Liver (tissue), 3 donors: ENCODE data around the gene DDX23.

Source experiments
- EGR1 ChIP-seq, 2 donors: IDR thresholded peaks; 2 replicates each; pipeline ENCODE4 v1.6.1; 2016 to 2018; ENCODE audit warnings: antibody characterized with exemption in 2 of 2, low read depth in 2 of 2
- GABPA ChIP-seq, 2 donors: IDR thresholded peaks in 1 of 2; conservative IDR thresholded peaks in 1 of 2; 2 replicates each; pipeline ENCODE4 v1.6.1; 2016; ENCODE audit warnings: antibody characterized with exemption in 2 of 2, mild to moderate bottlenecking in 1 of 2, moderate library complexity in 1 of 2
- JUND ChIP-seq, 2 donors: IDR thresholded peaks; 2 replicates each; pipeline ENCODE4 v1.6.1; 2016; ENCODE audit warnings: antibody characterized with exemption in 2 of 2
- RAD21 ChIP-seq, 2 donors: IDR thresholded peaks; 2 replicates each; pipeline ENCODE4 v1.6.1; 2016; ENCODE audit warnings: antibody characterized with exemption in 2 of 2, mild to moderate bottlenecking in 2 of 2
- SP1 ChIP-seq: IDR thresholded peaks from 2 replicates; pipeline ENCODE4 v1.6.1; 2018; ENCODE audit warnings: antibody characterized with exemption, mild to moderate bottlenecking
- YY1 ChIP-seq: IDR thresholded peaks from 2 replicates; pipeline ENCODE4 v1.6.1; 2016; ENCODE audit warnings: antibody characterized with exemption, mild to moderate bottlenecking
- TF ChIP-seq, protein P1 (sequence below): IDR thresholded peaks from 2 replicates; pipeline ENCODE4 v1.6.1; 2016; ENCODE audit warnings: antibody characterized with exemption
- TF ChIP-seq, protein P2 (sequence below): fragments of 150-350 bp; IDR thresholded peaks from 2 replicates; pipeline ENCODE4 v1.5.1; 2017; ENCODE audit warnings: improper control_type of control experiment, low read depth, low read length; ENCODE audit not compliant: missing input control
- TF ChIP-seq, protein P3 (sequence below): IDR thresholded peaks from 2 replicates; pipeline ENCODE4 v1.6.1; 2016; ENCODE audit warnings: antibody characterized with exemption
- donor health status: healthy.
- donor health status: healthy.

DNA sequence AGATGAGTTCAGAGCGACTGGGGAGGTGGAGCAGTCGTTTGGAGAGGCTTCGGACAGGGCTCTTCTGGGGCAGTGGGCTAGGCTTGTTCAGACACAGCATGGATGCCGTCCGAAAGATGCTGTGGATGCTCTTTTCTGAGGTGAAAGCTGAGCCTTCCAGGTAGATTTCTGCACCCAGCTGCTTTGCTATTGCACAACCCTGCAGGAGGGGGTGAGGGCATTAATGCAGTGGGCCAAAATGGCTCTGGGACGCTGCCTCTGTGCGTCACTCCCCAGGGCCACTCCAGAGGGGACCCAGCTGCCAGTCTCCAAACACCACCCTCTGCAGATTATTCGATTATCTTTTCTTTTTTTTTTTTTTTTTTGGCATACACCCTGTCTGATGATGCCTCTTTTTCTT lies 6.1 kb upstream of the DDX23 start:
- TF ChIP-seq, protein P1, sequence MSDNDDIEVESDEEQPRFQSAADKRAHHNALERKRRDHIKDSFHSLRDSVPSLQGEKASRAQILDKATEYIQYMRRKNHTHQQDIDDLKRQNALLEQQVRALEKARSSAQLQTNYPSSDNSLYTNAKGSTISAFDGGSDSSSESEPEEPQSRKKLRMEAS = no peak
- TF ChIP-seq, protein P2, sequence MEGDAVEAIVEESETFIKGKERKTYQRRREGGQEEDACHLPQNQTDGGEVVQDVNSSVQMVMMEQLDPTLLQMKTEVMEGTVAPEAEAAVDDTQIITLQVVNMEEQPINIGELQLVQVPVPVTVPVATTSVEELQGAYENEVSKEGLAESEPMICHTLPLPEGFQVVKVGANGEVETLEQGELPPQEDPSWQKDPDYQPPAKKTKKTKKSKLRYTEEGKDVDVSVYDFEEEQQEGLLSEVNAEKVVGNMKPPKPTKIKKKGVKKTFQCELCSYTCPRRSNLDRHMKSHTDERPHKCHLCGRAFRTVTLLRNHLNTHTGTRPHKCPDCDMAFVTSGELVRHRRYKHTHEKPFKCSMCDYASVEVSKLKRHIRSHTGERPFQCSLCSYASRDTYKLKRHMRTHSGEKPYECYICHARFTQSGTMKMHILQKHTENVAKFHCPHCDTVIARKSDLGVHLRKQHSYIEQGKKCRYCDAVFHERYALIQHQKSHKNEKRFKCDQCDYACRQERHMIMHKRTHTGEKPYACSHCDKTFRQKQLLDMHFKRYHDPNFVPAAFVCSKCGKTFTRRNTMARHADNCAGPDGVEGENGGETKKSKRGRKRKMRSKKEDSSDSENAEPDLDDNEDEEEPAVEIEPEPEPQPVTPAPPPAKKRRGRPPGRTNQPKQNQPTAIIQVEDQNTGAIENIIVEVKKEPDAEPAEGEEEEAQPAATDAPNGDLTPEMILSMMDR = no peak
- TF ChIP-seq YY1 (no peak), GABPA (IDR thresholded peaks at IDR 0.05 in 1 of 2, conservative IDR thresholded peaks at IDR 0.05 in 1 of 2) (no peak), EGR1 (IDR thresholded peaks at IDR 0.05; ENCODE audit: low read depth in 2 of 2) (no peak), SP1 (no peak), RAD21 (IDR thresholded peaks at IDR 0.05) (no peak), JUND (IDR thresholded peaks at IDR 0.05) (no peak)
- TF ChIP-seq, protein P3, sequence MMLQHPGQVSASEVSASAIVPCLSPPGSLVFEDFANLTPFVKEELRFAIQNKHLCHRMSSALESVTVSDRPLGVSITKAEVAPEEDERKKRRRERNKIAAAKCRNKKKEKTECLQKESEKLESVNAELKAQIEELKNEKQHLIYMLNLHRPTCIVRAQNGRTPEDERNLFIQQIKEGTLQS = no peak
